ENCODE results near the gene PLXNA4.

PLXNA4 gene

DNA sequence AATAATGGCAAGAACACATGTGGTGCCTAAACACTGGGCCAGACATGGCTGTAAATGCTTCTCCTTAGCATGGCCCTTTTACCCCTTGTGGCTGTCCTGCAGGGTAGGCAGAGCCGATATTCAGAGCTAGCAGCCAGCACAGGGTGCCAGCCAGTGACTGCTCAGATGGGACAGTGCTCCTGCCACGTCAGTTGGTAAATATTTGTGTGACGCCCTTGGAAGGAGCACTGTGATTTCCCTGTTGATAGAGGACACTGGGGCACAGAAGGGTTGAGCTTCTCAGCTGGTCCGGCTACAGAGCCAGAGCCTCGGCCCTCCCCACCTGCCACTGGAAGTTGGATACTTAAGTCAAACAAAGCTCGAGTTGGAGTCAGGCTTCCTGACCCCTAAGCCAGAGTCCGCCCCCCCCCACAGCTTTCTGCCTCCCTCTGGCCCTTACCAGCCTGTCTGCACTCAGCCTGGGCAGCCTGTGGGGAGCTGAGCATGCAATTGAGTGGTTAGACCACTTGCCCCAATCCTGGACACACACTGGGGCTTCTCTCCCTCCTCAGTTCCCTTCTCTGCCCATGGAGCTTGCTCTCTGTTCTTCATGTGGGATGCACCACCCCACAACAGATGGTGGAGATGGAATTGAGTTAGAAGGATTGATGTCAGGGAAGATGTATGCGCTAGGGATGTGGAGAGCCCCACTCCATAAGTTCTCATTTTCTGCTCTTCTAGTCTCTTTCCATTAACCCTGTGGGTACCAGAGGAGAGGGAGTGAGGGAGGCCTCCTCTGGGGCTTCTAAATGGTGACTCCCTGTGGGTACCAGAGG, 350.8 kb downstream of the PLXNA4 start:
- DNase-seq = no peak

DNA sequence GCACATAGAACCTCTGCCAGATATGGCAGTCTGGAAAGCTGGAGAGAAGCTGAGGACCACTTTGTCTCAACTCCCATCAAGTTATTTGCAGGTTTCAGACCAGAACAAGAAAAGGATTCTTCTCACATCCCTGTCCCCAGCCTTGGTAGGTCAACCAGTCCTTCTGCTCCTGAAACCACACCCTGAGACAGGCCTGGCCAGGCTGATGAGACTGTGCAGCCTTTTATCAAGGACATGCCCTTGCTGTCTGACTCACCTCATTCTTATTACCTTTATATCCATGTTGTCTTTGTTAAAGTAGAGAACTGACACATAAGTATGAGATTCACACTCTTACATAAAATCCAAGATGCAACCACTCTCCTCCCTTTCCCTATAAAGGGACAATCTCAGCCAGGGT, 354.9 kb downstream of the PLXNA4 start:
- DNase-seq = no peak

DNA sequence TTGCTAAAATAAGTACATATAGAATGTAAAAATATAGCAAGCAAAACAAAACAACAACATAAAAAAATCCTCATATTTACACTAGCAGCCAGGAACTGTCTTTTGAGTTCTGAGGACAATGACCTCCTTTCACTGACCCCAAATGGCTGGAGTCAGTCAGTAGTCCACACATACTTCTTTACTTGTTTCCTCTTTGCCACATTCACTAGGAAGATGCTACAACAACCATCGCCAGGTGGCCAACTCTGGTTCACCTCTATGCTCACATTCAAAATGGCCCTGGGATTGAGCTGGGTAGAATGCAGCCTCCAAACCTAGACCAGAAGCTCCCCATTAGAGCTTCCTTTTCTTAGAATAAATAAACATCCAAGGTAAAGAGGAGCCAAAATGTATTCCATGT, 356.2 kb downstream of the PLXNA4 start:
- no peak for DNase-seq

DNA sequence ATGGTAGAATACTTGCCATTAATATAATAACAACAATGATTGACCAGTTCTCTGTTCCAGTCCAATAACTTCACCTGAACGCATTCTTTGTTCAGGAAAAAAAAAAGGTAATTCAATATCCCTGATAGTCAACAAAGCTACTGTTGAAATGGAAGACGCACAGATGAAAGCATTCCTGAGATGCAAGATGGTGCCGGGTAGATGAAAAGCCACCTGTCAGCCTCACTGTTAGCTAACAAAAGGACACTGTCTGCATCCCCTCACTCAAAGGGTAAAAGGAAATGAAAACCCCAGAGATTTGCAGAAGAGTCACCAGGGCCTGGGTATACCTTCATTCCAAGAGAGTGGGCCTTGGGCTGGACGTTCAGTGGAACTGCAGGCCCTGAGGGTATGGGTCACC, 357.4 kb downstream of the PLXNA4 start:
- DNase-seq = no peak

DNA sequence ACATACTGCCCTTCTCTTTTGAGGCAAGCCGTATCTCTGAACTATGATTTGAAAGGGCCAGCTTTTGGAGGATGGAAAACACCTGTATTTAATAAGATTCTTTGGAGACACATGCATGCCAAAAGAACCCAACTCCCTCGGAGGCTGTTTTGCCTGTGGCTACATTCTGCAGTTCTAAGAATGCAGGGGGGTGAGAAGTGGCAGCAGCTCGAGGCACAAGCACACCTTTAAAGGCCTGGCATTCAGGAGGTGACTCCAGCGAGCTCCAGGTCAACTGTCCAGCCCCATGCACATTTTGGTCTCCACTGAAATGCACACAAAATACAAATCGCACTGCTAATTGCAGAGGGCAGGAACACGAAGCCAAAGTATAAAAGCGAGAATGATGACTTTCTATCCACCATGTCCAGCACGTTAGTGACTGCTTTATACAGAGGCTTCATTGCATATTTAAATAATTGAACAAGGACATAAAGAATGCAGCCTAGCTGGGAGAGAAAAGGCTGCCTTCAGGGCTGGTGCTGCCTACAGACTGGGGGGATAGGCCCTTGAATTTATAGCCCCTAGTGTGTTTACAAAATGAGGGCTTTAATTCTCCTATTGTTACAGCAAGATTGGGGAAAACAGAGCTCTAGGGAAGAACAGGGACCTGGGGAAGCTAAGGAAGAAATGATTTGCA, 359.3 kb downstream of the PLXNA4 start:
- no peak for DNase-seq

DNA sequence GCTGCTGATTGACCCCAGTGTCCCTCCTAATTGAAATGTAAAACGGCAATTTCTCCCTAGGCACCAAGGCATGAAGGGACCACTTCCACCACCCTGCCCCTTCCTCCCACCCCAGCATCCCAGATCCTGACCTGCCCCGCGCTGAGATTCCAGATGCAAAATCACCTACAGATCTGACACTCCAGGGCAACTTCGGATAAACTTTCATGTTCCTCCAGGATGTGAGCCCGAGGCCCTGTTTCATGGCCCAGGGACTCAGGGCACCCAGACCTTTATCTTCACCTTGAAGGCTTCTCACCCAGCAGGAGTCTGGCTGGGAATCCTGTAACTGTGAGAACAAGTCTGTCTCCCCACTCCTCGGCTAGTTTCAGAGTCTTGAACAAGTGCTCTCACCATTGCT, 361.8 kb downstream of the PLXNA4 start:
- no peak for DNase-seq

DNA sequence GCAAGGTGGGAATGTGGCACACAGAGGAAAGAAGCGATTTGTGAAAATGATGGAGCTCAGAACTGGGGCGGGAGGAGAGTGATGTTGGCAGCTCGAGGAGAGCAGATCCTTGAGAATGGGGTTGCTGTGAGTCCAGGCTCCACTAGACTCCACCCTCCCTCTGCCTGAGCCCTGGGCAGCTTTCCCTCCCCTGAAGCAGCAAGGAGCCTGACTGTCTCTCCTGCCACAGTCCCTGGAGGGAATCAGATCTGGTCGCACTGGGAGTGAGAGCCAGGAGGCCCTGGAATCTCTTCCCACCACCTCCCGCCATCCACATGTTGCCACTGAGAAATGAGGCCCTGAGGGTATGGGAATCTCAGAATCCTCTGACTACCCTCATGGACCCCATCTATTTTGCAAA, 362.7 kb downstream of the PLXNA4 start:
- no peak for DNase-seq

DNA sequence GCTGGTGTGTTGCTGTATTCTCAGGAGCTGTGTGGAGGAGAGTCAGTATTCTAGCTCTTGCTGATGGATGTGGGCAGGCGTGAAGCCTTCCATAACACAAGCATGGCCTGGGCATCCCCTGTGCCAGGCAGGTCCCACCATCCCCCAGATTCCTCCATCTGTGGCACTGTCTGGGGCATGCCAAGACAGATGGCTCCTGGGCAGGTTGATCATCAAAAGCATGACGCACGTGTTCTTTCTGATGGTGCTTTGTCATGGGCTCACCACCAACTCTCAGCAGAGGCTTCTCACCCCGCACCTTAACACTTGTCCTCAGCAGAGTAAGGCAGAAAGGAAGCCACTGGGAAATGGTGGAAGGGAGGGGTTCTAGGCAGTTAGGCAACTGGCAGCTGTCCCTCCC, 364.3 kb downstream of the PLXNA4 start:
- DNase-seq = no peak

DNA sequence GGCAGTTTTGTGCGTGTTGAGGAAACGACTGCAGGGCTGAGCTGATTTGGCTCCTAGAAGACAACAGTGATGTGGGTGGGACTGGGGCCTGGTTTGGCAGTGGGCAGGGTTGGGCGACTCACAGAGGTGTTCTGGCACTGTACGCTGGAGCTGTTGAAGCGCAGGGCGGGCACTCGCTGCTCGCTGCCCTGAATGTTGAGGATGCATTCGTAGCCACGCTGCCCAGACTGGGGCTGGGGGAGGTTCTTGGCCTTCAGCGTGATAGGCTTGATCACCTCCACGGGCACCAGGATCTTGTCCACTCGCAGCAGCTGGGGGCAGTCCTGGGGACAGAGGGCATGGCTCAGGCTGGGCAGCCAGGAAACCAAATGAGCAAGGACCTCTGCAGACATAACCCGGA, 365.4 kb downstream of the PLXNA4 start:
- DNase-seq = no peak

DNA sequence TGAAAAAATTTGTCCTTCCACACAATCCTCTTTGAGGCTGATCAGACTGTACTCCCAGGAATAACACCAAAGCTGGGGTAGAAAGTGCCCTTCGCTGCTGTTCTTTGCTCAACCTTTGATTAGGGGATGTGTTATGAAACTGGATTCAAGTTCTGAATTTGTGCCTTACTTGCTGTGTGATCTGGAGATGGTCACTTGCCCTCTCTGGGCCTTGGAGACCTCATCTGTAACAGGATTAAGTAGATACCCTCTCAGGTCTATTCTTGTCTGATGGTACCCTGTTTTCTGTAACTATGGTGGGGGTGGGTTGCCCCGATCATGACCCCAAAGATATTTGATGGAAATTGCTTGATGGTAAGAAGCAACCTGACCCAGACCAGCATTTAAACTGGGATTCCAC, 368.5 kb downstream of the PLXNA4 start:
- DNase-seq = no peak

DNA sequence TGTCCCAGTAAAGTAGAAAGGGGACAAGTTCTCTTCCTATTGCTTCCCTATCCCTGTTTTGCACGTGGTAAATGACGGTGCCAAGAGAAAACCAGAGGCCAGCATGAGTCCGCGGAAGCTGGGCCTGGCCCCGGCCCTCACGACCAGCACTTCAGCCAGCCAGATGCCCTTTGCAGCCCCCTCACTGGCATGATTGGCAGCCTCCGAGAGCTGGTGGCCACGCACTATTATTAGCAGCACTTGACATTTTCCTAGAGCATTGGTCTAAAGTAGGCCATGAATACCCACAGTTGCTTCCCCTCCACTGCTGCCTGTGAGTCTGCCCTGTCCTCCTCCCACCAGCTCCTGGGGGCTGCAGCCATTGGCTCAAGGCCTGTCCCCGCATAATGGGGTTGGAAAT, 369.1 kb downstream of the PLXNA4 start:
- no peak for DNase-seq

DNA sequence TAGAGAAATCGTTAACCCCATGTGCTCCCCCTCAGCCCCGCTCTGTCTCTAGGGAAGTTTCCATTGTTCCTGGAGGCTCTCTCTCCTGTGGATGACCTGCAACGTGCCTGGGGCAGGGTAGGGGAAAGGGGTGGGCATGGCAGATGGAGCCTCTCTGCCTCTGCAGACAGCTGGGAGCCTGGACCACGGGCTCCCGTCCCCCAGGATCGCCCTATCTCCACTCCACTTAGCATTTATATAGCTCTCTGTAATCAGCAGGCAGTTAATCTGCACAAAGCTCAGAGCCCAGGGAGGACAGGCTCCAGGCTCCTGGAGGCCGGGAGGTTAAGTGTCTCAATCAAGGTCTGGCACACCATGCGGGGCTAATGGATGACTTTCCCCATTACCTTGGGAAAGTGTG, 369.7 kb downstream of the PLXNA4 start:
- DNase-seq = no peak

DNA sequence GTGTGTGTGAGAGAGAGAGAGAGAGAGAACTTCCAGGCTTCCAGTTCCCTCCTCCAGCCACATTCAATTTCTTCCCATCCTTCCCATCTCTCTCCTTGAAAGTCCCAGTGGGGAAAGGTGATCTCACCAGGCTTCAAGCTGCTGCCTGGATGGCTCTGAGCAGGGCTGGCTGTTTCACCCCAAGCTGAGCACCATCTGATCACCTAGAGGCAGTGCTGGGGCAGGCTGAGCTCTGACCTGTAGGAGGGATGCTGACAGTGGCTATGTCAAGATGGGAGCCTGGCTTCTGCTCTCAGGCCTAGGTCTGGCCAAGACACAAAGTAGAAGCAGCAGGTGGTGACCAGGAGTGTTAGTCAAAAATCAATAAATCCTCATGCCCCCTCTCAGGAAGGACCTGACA, 370.8 kb downstream of the PLXNA4 start:
- no peak for DNase-seq

DNA sequence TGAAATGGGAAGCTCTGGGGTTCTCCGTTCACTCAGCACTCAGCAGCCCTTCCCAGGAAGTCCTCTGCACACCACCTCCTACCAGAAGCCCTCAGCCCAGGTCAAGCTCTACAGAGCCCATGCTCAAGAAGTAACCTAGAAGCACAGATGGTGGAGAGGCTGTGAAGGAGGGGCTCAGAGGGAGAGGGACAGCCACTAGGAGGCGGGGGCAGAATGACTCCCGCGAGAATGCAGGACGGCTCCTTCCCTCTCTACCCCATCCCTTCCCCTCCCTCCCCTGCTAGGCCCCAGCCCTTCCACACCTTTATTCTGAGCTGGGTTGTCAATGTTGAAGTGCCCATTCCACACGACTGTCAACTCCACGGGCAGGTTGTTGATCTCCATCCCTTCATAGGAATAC, 373.2 kb downstream of the PLXNA4 start:
- no peak for DNase-seq

DNA sequence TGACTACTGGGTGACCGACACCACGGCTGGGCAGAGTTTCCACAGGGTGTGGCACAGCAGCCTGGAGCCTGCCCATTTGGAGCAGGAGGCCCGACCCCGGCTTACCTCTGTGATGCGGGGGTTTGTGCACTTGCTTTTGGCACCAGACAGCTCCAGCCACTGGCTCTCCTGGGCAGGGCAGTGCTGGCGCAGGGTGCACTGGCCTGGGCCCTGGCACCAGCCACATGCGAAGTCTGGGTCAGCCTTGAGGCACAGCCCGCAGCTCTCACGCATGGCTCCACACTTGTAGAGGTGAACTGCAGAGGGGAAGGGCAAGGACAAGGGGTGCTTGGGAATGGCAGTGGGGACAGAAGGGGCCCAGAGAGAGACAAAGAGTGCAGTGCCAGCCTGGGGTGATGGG, 373.7 kb downstream of the PLXNA4 start:
- DNase-seq = no peak

DNA sequence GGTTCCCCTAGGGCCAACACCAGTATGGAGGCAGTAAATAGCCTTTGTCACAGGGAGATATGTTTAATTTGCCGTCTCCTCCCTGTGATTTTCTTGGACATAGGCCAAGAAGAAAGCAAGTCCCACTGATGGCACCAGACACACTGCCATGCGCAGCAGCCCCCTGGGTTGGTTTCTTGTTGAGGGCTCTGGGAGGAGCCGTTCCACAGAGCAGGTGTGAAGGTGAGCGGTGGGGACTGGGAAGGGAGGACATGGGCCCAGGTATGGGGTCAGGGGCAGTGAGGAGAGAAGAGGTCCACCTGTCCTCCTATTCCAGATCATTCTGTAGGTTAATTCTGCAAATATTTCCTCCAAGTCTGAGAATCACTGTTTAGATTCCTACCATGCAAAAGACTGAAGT, 376.1 kb downstream of the PLXNA4 start:
- DNase-seq = no peak

DNA sequence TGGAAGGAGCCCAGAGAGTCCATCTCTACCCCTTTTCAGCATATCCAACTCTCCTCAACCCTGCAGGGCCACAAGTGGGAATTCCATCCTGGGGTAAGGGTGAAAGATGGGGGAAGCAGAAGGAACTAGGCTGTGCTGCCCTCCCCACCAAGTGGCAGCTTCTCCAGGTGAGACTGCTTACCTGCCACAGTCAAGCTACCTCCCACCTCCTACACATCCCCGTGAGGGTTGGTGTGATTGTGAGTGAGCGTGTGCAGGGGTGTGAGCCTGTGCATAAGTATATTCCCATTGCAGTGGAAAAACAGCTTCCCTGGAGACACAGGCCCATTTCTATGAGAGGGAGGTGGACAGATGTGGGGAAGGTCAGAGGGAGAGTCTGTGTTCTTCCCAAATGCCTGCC, 376.6 kb downstream of the PLXNA4 start:
- no peak for DNase-seq

DNA sequence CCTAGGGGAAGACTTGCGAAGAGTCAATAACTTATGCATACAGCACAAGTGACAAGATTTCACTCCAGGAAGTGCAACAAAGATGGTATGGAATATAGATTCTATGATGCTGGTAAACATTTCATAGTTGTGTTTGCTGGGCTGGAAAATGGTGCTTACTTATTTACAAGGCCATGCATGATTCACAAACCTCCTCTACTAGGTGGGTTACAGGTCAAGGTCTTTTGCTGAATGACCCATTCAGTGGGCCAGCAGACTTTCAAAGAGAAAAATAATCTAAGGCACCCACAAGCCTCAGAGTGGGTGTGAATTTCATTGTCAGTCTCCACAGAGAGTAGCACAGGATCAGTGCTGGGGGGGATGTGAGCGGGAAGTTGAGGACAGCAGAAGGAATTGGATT, 378.5 kb downstream of the PLXNA4 start:
- DNase-seq = no peak

DNA sequence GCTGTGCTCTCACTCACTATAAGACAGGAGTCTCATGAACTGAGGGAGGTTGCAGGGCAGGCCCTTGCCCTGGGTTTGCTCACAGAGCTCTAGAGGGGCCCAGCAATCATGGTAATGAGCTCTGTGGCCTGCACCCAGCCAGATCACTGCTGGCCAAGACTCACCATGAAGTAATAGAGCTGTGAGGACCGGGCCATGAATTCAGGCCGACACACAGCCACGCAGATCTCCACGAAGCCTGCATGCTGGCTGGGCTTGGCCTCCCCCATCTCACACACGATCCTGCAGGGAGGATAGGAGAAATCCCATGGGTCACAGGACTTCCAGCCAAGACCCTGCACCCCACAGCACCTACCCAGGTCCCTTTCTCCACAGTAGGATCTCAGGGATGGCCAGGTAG, 382.4 kb downstream of the PLXNA4 start:
- no peak for DNase-seq

DNA sequence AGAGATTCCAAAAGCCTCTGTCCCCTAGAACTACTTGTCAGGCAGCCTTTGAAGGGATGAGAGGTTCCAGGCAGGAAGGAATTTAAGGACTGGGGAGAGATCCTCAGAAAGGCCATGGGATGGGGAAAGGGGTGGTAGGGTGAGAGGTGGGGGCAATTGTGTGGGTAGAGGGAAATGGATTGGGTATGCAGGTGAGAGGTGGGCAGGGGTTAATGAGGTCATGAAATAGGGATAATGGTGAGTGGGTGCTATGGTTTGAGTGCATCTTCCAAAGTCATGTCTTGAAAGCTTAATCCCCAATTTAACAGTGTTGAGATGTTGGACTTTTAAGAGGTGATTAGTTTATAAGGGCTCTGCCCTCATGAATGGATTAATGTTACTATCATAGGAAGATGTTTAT, 383.5 kb downstream of the PLXNA4 start:
- no peak for DNase-seq

DNA sequence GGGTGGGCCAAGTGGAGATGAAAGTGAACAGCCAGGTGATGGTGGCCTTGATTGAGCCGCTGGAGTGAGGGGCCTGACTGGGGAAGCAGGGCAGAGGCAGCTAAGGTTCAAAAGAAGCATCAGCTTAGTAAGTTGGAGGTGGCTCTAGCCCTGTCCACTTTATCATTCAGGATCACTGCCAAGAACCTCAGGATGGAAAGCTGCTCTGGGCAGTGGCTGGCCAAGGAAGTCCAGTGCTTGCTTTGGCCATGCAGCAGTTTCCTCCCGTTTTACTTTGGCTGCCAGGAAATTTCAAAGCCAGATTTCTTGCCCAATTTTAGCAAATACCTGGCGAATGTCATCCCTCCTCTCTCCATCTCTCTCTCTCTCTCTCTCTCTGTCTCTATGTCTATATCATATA, 384.9 kb downstream of the PLXNA4 start:
- no peak for DNase-seq

DNA sequence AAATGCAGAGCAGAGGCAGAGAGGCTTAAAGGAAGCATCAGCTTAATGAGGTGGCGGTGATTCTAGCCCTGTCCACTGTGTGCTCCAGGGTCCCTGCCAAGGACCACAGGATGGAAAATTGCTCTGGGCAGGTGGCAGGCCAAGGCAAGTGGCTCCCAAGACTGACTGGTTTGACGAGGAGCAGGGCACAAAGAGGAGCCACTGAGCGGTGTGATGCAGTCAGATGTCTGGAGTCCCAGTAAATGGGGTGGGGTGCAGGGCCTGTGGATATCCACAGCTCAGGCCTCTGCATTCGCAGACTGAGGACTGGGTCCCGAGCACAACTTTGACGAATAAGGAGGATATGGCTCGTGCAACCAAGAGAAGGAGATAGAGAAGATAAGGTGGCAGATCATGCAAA, 385.6 kb downstream of the PLXNA4 start:
- no peak for DNase-seq

DNA sequence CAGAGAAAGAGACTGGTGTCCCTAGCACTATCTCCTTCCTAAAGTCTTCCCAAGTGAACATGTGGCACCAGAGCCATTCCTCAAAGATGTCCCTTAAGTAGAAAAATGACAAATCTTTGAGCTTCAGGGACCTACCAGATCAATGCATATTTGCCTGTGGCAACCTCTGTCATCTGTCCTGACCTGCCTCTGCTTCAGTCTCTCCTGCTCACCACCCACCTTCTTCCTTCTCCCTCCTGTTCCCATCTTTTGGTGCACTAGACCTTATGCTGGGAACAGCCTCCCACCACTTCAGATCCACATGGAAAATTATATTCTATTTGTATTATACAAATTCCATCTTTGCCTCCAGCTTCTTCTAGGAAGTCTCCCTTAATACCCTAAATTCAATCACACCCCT, 386.4 kb downstream of the PLXNA4 start:
- DNase-seq = no peak

DNA sequence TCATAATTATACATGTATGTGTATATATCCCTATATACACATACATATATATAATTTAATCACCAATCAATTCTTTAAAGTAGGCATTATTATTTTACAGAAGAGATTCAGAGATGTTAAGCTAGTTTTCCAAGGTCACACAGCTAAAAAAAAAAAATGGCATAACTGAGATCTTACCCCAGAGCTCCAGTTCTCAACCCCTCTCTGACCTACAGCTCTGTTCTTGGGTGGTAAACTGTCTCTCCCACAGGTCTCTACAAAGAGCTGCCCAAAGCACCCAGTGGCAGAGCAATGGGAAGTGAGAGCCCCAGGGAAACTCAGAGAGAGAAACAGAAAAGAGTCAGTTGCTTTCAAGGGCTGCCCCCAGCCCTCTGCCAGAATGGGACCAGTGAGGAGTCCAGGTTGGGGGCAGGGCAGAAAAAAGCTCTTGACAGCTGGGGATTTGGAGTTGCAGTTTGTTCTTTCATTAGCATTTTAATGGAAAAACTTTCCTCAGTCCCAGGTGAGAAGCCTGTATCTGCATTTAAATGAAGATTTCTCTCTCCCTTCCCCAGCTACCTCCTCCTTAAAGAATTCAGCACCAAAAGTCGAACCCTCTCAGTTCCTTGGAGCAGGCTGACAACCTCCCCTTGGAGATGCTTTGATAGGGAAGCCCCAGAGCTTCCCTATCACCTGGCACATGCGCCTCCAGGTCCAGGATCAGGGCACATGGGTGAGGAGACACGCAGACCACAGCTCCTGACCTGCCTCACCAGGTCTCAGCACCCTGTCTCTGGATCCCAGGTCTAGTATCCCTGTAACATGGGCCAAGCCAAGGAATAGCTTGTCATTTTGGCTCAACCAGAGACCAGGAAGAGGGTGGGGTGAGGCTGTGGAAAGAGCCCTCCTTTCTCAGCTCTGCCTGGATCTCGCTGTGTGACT, 388.1 kb downstream of the PLXNA4 start:
- DNase-seq = no peak

All from T-helper 1 cell (primary cell).